Measurements from ENCODE around the gene ZBTB46. TPM values are rescaled to one million over a fixed set of nuclear protein-coding genes. Genes with fewer than 3 reads are reported as not detected.
A peak's percentile ranks its signal among the peaks of the same experiment; 100 is the strongest.

ZBTB46 gene
- total RNA-seq, 1 experiment from 2014 or later: 27.1 TPM

GRCh38 chr20:63745424-63745805 lies 85.6 kb downstream of the ZBTB46 start:
- Histone ChIP-seq H3K79me1 (ENCODE audit: insufficient read depth, low read depth, low read length, poor library complexity, severe bottlenecking) (no peaks in the 10 kb centered on the region), H2AK5ac (ENCODE audit: insufficient read length, low read length) (no peak overlapping the region), H3K18ac (ENCODE audit: insufficient read length, low read depth, low read length) (no peak overlapping the region), H2BK120ac (ENCODE audit: low read depth, low read length, poor library complexity, severe bottlenecking) (no peak overlapping the region), H2BK5ac (ENCODE audit: insufficient read length, low read length) (no peak overlapping the region), H3K27me3 (ENCODE audit: insufficient read depth, low read length) (no peaks in the 10 kb centered on the region), H3K23me2 (ENCODE audit: insufficient read length, low read depth, low read length, poor library complexity, severe bottlenecking) (peaks cover 7% of the 10 kb centered on the region), H4K8ac (replicated peaks; ENCODE audit: insufficient read length, low read depth, low read length) (no peak overlapping the region), H3T11ph (ENCODE audit: low read length) (no peak overlapping the region), H3K79me2 (ENCODE audit: insufficient read depth, low read length) (no peaks in the 10 kb centered on the region), H2BK12ac (ENCODE audit: insufficient read length, low read depth, low read length) (no peak overlapping the region), H4K20me1 (ENCODE audit: control insufficient read depth, insufficient read depth, insufficient read length) (no peaks in the 10 kb centered on the region), H4K5ac (ENCODE audit: insufficient read length, low read depth, low read length) (no peak overlapping the region), H3K9ac (ENCODE audit: extremely low read depth, insufficient read length, low read length) (no peak overlapping the region), H4K91ac (ENCODE audit: insufficient read length, low read depth, low read length) (no peak overlapping the region), H3K4me2 (ENCODE audit: insufficient read depth, insufficient read length, low read length) (no peak overlapping the region), H2BK15ac (ENCODE audit: low read depth, low read length) (no peak overlapping the region), H3K14ac (ENCODE audit: insufficient read depth, low read length) (no peak overlapping the region), H3K4ac (ENCODE audit: low read depth, low read length) (no peak overlapping the region), H3K27ac (ENCODE audit: insufficient read length, low read depth, low read length) (no peak overlapping the region), H3K4me1 (ENCODE audit: insufficient read depth, low read length) (no peaks in the 10 kb centered on the region), H3K9me3 (ENCODE audit: control insufficient read depth, low read depth, low read length) (no peaks in the 10 kb centered on the region), H3K56ac (ENCODE audit: insufficient read length, low read depth, low read length) (no peak overlapping the region), H3K23ac (ENCODE audit: insufficient read length, low read depth, low read length) (no peak overlapping the region), H2BK20ac (ENCODE audit: low read depth, low read length, poor library complexity, severe bottlenecking) (no peak overlapping the region), H2AFZ (ENCODE audit: low read length) (no peak overlapping the region)
- WGBS (ENCODE audit: extremely low coverage, insufficient read length, low lambda C conversion rate): no CpG with 5 or more reads among the region's 15 CpGs
- TF ChIP-seq CTCF (conservative IDR thresholded peaks at IDR 0.05): no peak
- peaks cover 0 to 14% (median 14%) of the 10 kb centered on the region in 3 experiments; a peak in 4 of 7 replicates for H3K36me3 Mint-ChIP-seq (ENCODE audit: insufficient read depth in 1 of 3, low read depth in 3 of 3)
- H3K27ac Mint-ChIP-seq: peak overlapping the region in 1 of 3 experiments; percentile 50; a peak in 1 of 7 replicates
- no peak for DNase-seq
- H3K4me3 Mint-ChIP-seq: no peak overlapping the region
- H3K4me1 Mint-ChIP-seq: peaks cover 0 to 2% of the 10 kb centered on the region in 2 experiments; a peak in 1 of 4 replicates
- no peaks in the 10 kb centered on the region for H3K9me3 Mint-ChIP-seq
- no peaks in the 10 kb centered on the region for H3K27me3 Mint-ChIP-seq (ENCODE audit: low read depth)
